ENCODE measurements around the gene SEMA4D.

The SEMA4D gene

GRCh38 chr9:89497978-89498851 is at the start of gene SEMA4D:
SEMA4D (minus strand) TSS chr9:89498113; CDS start chr9:89405456, 92,657 bp downstream.
- peak; percentile 61 for DNase-seq

GRCh38 chr9:89547000-89547399 is 49.1 kb upstream of the SEMA4D start:
- no peak for DNase-seq

GRCh38 chr9:89544279-89544661 is 46.4 kb upstream of the SEMA4D start:
- no peak for DNase-seq

- no peak for DNase-seq
These were observed 45.8 kb upstream of the SEMA4D start for GRCh38 chr9:89543621-89544278.

- no peak for DNase-seq
These were observed 45.2 kb upstream of the SEMA4D start for GRCh38 chr9:89543111-89543510.

- no peak for DNase-seq
These were observed 44.6 kb upstream of the SEMA4D start for GRCh38 chr9:89542401-89543021.

GRCh38 chr9:89541798-89542197 is 43.9 kb upstream of the SEMA4D start:
- no peak for DNase-seq

GRCh38 chr9:89539374-89539773 is 41.5 kb upstream of the SEMA4D start:
- DNase-seq, result no peak

GRCh38 chr9:89538871-89539270 is 41.0 kb upstream of the SEMA4D start:
- DNase-seq, result no peak

- DNase-seq, result no peak
These were observed 39.3 kb upstream of the SEMA4D start for GRCh38 chr9:89537166-89537565.

- DNase-seq, result peak; percentile 32
These were observed 38.7 kb upstream of the SEMA4D start for GRCh38 chr9:89536600-89536999.

GRCh38 chr9:89536145-89536574 is 38.2 kb upstream of the SEMA4D start:
- DNase-seq, result no peak

GRCh38 chr9:89535461-89535860 is 37.5 kb upstream of the SEMA4D start:
- DNase-seq, result no peak

GRCh38 chr9:89534515-89535287 is 36.8 kb upstream of the SEMA4D start:
- DNase-seq, result no peak

- DNase-seq, result no peak
These were observed 35.6 kb upstream of the SEMA4D start for GRCh38 chr9:89533411-89534095.

- DNase-seq, result no peak
These were observed 35.0 kb upstream of the SEMA4D start for GRCh38 chr9:89532944-89533343.

- peak; percentile 24 for DNase-seq
These were observed 34.6 kb upstream of the SEMA4D start for GRCh38 chr9:89532478-89532877.

GRCh38 chr9:89531766-89532165 is 33.9 kb upstream of the SEMA4D start:
- no peak for DNase-seq

GRCh38 chr9:89530726-89531125 is 32.8 kb upstream of the SEMA4D start:
- no peak for DNase-seq

GRCh38 chr9:89529243-89530035 is 31.5 kb upstream of the SEMA4D start:
- peak; percentile 11 for DNase-seq

GRCh38 chr9:89528540-89528939 is 30.6 kb upstream of the SEMA4D start:
- DNase-seq, result no peak

GRCh38 chr9:89528131-89528530 is 30.2 kb upstream of the SEMA4D start:
- no peak for DNase-seq

All from activated naive CD4-positive, alpha-beta T cell treated with Interleukin-2 at 50 U/mL for 16 hours (primary cell).